ENCODE measurements around the gene KCNG2.

The KCNG2 gene

GRCh38 chr18:79801217-79801616, 3.5 kb downstream of the KCNG2 start:
- H2AFZ ChIP-seq (ENCODE audit: low read length): no peak overlapping the region

GRCh38 chr18:79801641-79802040, 3.9 kb downstream of the KCNG2 start:
- Histone ChIP-seq H2AFZ (ENCODE audit: low read length) (no peak overlapping the region), H3K9me2 (replicated peaks; ENCODE audit: low read depth, low read length) (no peaks in the 10 kb centered on the region), H3K9me3 (ENCODE audit: insufficient read depth, low read depth, low read length) (peaks cover 5% of the 10 kb centered on the region; the same call in 1 of the 2 replicates), H3K4me3 (ENCODE audit: low read length, poor library complexity, severe bottlenecking) (no peak overlapping the region), H3K4me2 (ENCODE audit: low read depth, low read length, poor library complexity, severe bottlenecking) (no peak overlapping the region), H3K27me3 (ENCODE audit: insufficient read depth, low read length, poor library complexity, severe bottlenecking) (no peaks in the 10 kb centered on the region), H3K79me2 (ENCODE audit: insufficient read depth, low read length) (no peaks in the 10 kb centered on the region), H4K20me1 (ENCODE audit: insufficient read depth, low read length, poor library complexity, severe bottlenecking) (no peaks in the 10 kb centered on the region), H3K4me1 (ENCODE audit: insufficient read depth, low read length, poor library complexity, severe bottlenecking) (no peaks in the 10 kb centered on the region), H3K36me3 (ENCODE audit: insufficient read depth, low read length) (no peaks in the 10 kb centered on the region), H3F3A (ENCODE audit: low read depth) (no peaks in the 10 kb centered on the region), H3K9ac (ENCODE audit: low read depth, low read length, poor library complexity, severe bottlenecking) (no peak overlapping the region)
- TF ChIP-seq EZH2phosphoT487 (IDR thresholded peaks at IDR 0.05; ENCODE audit: borderline replicate concordance): no peak
- TF ChIP-seq, protein P1, sequence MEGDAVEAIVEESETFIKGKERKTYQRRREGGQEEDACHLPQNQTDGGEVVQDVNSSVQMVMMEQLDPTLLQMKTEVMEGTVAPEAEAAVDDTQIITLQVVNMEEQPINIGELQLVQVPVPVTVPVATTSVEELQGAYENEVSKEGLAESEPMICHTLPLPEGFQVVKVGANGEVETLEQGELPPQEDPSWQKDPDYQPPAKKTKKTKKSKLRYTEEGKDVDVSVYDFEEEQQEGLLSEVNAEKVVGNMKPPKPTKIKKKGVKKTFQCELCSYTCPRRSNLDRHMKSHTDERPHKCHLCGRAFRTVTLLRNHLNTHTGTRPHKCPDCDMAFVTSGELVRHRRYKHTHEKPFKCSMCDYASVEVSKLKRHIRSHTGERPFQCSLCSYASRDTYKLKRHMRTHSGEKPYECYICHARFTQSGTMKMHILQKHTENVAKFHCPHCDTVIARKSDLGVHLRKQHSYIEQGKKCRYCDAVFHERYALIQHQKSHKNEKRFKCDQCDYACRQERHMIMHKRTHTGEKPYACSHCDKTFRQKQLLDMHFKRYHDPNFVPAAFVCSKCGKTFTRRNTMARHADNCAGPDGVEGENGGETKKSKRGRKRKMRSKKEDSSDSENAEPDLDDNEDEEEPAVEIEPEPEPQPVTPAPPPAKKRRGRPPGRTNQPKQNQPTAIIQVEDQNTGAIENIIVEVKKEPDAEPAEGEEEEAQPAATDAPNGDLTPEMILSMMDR (conservative IDR thresholded peaks at IDR 0.05; ENCODE audit: low read length): no peak

More at GRCh38 chr18:79801217-79801616, 3.5 kb downstream of the KCNG2 start:
- TF ChIP-seq, protein P1 (conservative IDR thresholded peaks at IDR 0.05; ENCODE audit: low read length): no peak
- no peak for TF ChIP-seq EZH2phosphoT487 (IDR thresholded peaks at IDR 0.05; ENCODE audit: borderline replicate concordance)
- Histone ChIP-seq H3K9me3 (ENCODE audit: insufficient read depth, low read depth, low read length) (peaks cover 5% of the 10 kb centered on the region; the same call in 1 of the 2 replicates), H3F3A (ENCODE audit: low read depth) (no peaks in the 10 kb centered on the region), H3K4me2 (ENCODE audit: low read depth, low read length, poor library complexity, severe bottlenecking) (no peak overlapping the region), H3K79me2 (ENCODE audit: insufficient read depth, low read length) (no peaks in the 10 kb centered on the region), H3K9me2 (replicated peaks; ENCODE audit: low read depth, low read length) (no peaks in the 10 kb centered on the region), H3K4me1 (ENCODE audit: insufficient read depth, low read length, poor library complexity, severe bottlenecking) (no peaks in the 10 kb centered on the region), H3K9ac (ENCODE audit: low read depth, low read length, poor library complexity, severe bottlenecking) (no peak overlapping the region), H3K36me3 (ENCODE audit: insufficient read depth, low read length) (no peaks in the 10 kb centered on the region), H3K4me3 (ENCODE audit: low read length, poor library complexity, severe bottlenecking) (no peak overlapping the region), H4K20me1 (ENCODE audit: insufficient read depth, low read length, poor library complexity, severe bottlenecking) (no peaks in the 10 kb centered on the region), H3K27me3 (ENCODE audit: insufficient read depth, low read length, poor library complexity, severe bottlenecking) (no peaks in the 10 kb centered on the region)

DNA sequence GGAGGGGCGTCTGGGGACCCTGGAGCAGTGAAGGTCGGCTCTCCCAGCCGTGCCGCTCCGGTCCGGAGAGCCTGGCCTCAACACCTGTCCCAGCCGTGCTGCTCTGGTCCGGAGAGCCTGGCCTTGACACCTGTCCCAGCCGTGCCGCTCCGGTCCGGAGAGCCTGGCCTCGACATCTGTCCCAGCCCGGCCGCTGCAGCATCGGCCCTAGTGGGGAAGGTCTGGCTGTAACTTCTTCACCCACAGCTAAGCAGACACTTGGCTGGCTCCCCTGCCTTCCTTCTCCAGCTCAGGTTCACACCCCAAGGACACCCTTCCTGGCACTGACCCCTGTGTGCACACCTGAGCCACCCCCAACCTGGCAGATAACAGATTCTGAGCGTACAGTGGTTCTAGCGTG, 4.6 kb downstream of the KCNG2 start:
- no peaks in the 10 kb centered on the region for H3K4me1 ChIP-seq (ENCODE audit: insufficient read depth, low read length, poor library complexity, severe bottlenecking)
- no peaks in the 10 kb centered on the region for H3K36me3 ChIP-seq (ENCODE audit: insufficient read depth, low read length)
- H4K20me1 ChIP-seq (ENCODE audit: insufficient read depth, low read length, poor library complexity, severe bottlenecking): no peaks in the 10 kb centered on the region
- no peaks in the 10 kb centered on the region for H3F3A ChIP-seq (ENCODE audit: low read depth)
- no peak for TF ChIP-seq EZH2phosphoT487 (IDR thresholded peaks at IDR 0.05; ENCODE audit: borderline replicate concordance)
- TF ChIP-seq, protein P1 (conservative IDR thresholded peaks at IDR 0.05; ENCODE audit: low read length): no peak
- no peaks in the 10 kb centered on the region for H3K79me2 ChIP-seq (ENCODE audit: insufficient read depth, low read length)
- no peaks in the 10 kb centered on the region for H3K9me2 ChIP-seq (replicated peaks; ENCODE audit: low read depth, low read length)
- no peak overlapping the region for H2AFZ ChIP-seq (ENCODE audit: low read length)
- peaks cover 9% of the 10 kb centered on the region; the same call in 1 of the 2 replicates for H3K9me3 ChIP-seq (ENCODE audit: insufficient read depth, low read depth, low read length)
- H3K4me3 ChIP-seq (ENCODE audit: low read length, poor library complexity, severe bottlenecking): no peak overlapping the region
- no peaks in the 10 kb centered on the region for H3K27me3 ChIP-seq (ENCODE audit: insufficient read depth, low read length, poor library complexity, severe bottlenecking)
- no peak overlapping the region for H3K9ac ChIP-seq (ENCODE audit: low read depth, low read length, poor library complexity, severe bottlenecking)
- H3K4me2 ChIP-seq (ENCODE audit: low read depth, low read length, poor library complexity, severe bottlenecking): no peak overlapping the region

Measured in Loucy (cell line).